ENCODE measurements around the gene SYT11.

- TF ChIP-seq CTCF (IDR thresholded peaks at IDR 0.05) = no peak
- TF ChIP-seq USF2 (CRISPR knock-in tag; IDR thresholded peaks at IDR 0.05) = no peak
- TF ChIP-seq ATF1 (CRISPR knock-in tag; IDR thresholded peaks at IDR 0.05) = no peak
- TF ChIP-seq ZMAT4 (CRISPR knock-in tag; IDR thresholded peaks at IDR 0.05) = no peak
- TF ChIP-seq MAX (CRISPR knock-in tag; IDR thresholded peaks at IDR 0.05) = no peak
- TF ChIP-seq ETV6 (CRISPR knock-in tag; IDR thresholded peaks at IDR 0.05) = no peak
- no peak for TF ChIP-seq ATF6 (CRISPR knock-in tag; IDR thresholded peaks at IDR 0.05)
- no peak for TF ChIP-seq STAT6 (CRISPR knock-in tag; conservative IDR thresholded peaks at IDR 0.05; ENCODE audit: low read depth)
- no peak for TF ChIP-seq AFF4 (CRISPR knock-in tag; IDR thresholded peaks at IDR 0.05; ENCODE audit: borderline replicate concordance)
- TF ChIP-seq ZNF263 (CRISPR knock-in tag; IDR thresholded peaks at IDR 0.05; ENCODE audit: low read depth) = no peak
- TF ChIP-seq SP1 (CRISPR knock-in tag; conservative IDR thresholded peaks at IDR 0.05) = no peak
- no peak for TF ChIP-seq TP53 (CRISPR knock-in tag; IDR thresholded peaks at IDR 0.05)
- no peak for TF ChIP-seq PRDM15 (CRISPR knock-in tag; IDR thresholded peaks at IDR 0.05)
Measured at GRCh38 chr1:155933591-155934096, 74.3 kb downstream of the SYT11 start.
